ENCODE results near the gene TICAM1. TPM values are rescaled to one million over a fixed set of nuclear protein-coding genes. Genes with fewer than 3 reads are reported as not detected.

Gene TICAM1
- 1 to 10 TPM; 2.1 to 4.6 TPM for total RNA-seq
- 1 to 10 TPM; 6.3 to 8.6 TPM for polyA plus RNA-seq

- Histone ChIP-seq H3K27ac (ENCODE audit: low read depth in 1 of 2, low read length in 2 of 2) (peak within 1 kb of the TSS; percentile 97 to 98), H3K4me1 (ENCODE audit: control insufficient read depth in 4 of 4, insufficient read depth in 4 of 4, low read length in 3 of 4) (peaks cover 8 to 39% (median 23%) of the 10 kb centered on the region in 4 donors), H3K9me3 (ENCODE audit: control insufficient read depth in 4 of 4, low read length in 3 of 4) (no peaks in the 10 kb centered on the region), H3K27me3 (ENCODE audit: control insufficient read depth in 4 of 4, insufficient read depth in 4 of 4, low read length in 3 of 4) (no peaks in the 10 kb centered on the region), H3K4me3 (ENCODE audit: low read depth in 1 of 3, low read length in 3 of 3) (peak within 1 kb of the TSS; percentile 79 to 93 (median 90)), H3K36me3 (ENCODE audit: control insufficient read depth in 4 of 4, insufficient read depth in 3 of 4, low read depth in 1 of 4, low read length in 3 of 4) (no peaks in the 10 kb centered on the region), H3K9ac (ENCODE audit: low read depth in 1 of 2, low read length in 2 of 2) (peak within 1 kb of the TSS; percentile 90 to 99)
- TF ChIP-seq GABPA (IDR thresholded peaks at IDR 0.05 in 1 of 2, conservative IDR thresholded peaks at IDR 0.05 in 1 of 2) (peak in 1 of 2 donors; percentile 48), MAX (IDR thresholded peaks at IDR 0.05) (peak; percentile 31), HNF4A (conservative IDR thresholded peaks at IDR 0.05) (peak in 1 of 2 donors; percentile 11), YY1 (IDR thresholded peaks at IDR 0.05) (peak; percentile 33), RAD21 (IDR thresholded peaks at IDR 0.05) (peak in 1 of 2 donors; percentile 8), FOXA1 (IDR thresholded peaks at IDR 0.05) (no peak), HNF4G (IDR thresholded peaks at IDR 0.05) (no peak), RXRA (IDR thresholded peaks at IDR 0.05) (peak in 1 of 2 donors; percentile 29), SP1 (IDR thresholded peaks at IDR 0.05) (peak; percentile 31)
- TF ChIP-seq, protein P1, sequence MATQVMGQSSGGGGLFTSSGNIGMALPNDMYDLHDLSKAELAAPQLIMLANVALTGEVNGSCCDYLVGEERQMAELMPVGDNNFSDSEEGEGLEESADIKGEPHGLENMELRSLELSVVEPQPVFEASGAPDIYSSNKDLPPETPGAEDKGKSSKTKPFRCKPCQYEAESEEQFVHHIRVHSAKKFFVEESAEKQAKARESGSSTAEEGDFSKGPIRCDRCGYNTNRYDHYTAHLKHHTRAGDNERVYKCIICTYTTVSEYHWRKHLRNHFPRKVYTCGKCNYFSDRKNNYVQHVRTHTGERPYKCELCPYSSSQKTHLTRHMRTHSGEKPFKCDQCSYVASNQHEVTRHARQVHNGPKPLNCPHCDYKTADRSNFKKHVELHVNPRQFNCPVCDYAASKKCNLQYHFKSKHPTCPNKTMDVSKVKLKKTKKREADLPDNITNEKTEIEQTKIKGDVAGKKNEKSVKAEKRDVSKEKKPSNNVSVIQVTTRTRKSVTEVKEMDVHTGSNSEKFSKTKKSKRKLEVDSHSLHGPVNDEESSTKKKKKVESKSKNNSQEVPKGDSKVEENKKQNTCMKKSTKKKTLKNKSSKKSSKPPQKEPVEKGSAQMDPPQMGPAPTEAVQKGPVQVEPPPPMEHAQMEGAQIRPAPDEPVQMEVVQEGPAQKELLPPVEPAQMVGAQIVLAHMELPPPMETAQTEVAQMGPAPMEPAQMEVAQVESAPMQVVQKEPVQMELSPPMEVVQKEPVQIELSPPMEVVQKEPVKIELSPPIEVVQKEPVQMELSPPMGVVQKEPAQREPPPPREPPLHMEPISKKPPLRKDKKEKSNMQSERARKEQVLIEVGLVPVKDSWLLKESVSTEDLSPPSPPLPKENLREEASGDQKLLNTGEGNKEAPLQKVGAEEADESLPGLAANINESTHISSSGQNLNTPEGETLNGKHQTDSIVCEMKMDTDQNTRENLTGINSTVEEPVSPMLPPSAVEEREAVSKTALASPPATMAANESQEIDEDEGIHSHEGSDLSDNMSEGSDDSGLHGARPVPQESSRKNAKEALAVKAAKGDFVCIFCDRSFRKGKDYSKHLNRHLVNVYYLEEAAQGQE (IDR thresholded peaks at IDR 0.05): no peak
- peak; percentile 71 for DNase-seq (ENCODE audit: low spot score)
- under 1% methylated on average over 52 of the region's 52 CpGs for WGBS
These were observed at the start of gene TICAM1 for GRCh38 chr19:4831304-4831978. Gene TICAM1 (minus strand): TSS chr19:4831712. CDS start chr19:4818377, 13,335 bp downstream.

- no peak overlapping the region for H3K27ac ChIP-seq (ENCODE audit: low read depth in 1 of 2, low read length in 2 of 2)
- no peaks in the 10 kb centered on the region for H3K9me3 ChIP-seq (ENCODE audit: control insufficient read depth in 4 of 4, low read length in 3 of 4)
- no peak for DNase-seq (ENCODE audit: low spot score)
- H3K4me1 ChIP-seq (ENCODE audit: control insufficient read depth in 4 of 4, insufficient read depth in 4 of 4, low read length in 3 of 4): no peaks in the 10 kb centered on the region
- WGBS: 95% methylated on average over 11 of the region's 11 CpGs
- TF ChIP-seq YY1 (IDR thresholded peaks at IDR 0.05): no peak
- TF ChIP-seq EGR1 (IDR thresholded peaks at IDR 0.05; ENCODE audit: low read depth in 2 of 2): no peak
- TF ChIP-seq TAF1 (conservative IDR thresholded peaks at IDR 0.05): no peak
- TF ChIP-seq CTCF (IDR thresholded peaks at IDR 0.05; ENCODE audit: low read depth, low read length, missing input control): no peak
- TF ChIP-seq, protein P2, sequence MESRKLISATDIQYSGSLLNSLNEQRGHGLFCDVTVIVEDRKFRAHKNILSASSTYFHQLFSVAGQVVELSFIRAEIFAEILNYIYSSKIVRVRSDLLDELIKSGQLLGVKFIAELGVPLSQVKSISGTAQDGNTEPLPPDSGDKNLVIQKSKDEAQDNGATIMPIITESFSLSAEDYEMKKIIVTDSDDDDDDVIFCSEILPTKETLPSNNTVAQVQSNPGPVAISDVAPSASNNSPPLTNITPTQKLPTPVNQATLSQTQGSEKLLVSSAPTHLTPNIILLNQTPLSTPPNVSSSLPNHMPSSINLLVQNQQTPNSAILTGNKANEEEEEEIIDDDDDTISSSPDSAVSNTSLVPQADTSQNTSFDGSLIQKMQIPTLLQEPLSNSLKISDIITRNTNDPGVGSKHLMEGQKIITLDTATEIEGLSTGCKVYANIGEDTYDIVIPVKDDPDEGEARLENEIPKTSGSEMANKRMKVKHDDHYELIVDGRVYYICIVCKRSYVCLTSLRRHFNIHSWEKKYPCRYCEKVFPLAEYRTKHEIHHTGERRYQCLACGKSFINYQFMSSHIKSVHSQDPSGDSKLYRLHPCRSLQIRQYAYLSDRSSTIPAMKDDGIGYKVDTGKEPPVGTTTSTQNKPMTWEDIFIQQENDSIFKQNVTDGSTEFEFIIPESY (IDR thresholded peaks at IDR 0.05): no peak
- TF ChIP-seq, protein P1 (IDR thresholded peaks at IDR 0.05): no peak
- no peak for TF ChIP-seq GABPA (IDR thresholded peaks at IDR 0.05 in 1 of 2, conservative IDR thresholded peaks at IDR 0.05 in 1 of 2)
- TF ChIP-seq, protein P3, sequence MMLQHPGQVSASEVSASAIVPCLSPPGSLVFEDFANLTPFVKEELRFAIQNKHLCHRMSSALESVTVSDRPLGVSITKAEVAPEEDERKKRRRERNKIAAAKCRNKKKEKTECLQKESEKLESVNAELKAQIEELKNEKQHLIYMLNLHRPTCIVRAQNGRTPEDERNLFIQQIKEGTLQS (IDR thresholded peaks at IDR 0.05): no peak
- no peak for TF ChIP-seq SP1 (IDR thresholded peaks at IDR 0.05)
- no peak for TF ChIP-seq HNF4A (conservative IDR thresholded peaks at IDR 0.05)
- no peak for TF ChIP-seq HNF4G (IDR thresholded peaks at IDR 0.05)
- TF ChIP-seq NR2F2 (IDR thresholded peaks at IDR 0.05): no peak
- no peak for TF ChIP-seq RXRA (IDR thresholded peaks at IDR 0.05)
- no peak overlapping the region for H3K9ac ChIP-seq (ENCODE audit: low read depth in 1 of 2, low read length in 2 of 2)
- H3K27me3 ChIP-seq (ENCODE audit: control insufficient read depth in 4 of 4, insufficient read depth in 4 of 4, low read length in 3 of 4): no peaks in the 10 kb centered on the region
- H3K36me3 ChIP-seq (ENCODE audit: control insufficient read depth in 4 of 4, insufficient read depth in 3 of 4, low read depth in 1 of 4, low read length in 3 of 4): no peaks in the 10 kb centered on the region
- no peak overlapping the region for H3K4me3 ChIP-seq (ENCODE audit: low read depth in 1 of 3, low read length in 3 of 3)
These were observed 47.5 kb upstream of the TICAM1 start for GRCh38 chr19:4879041-4879440.

All from liver (tissue), 9 donors.